ENCODE data around the gene TRIM71.

The TRIM71 gene
- long read RNA-seq: 0 reads

- Histone ChIP-seq H3K4me3 (replicated peaks; ENCODE audit: insufficient read depth, low read length) (peak within 1 kb of the TSS; percentile 33), H3K27me3 (ENCODE audit: insufficient read depth, poor library complexity, severe bottlenecking) (peaks cover 38% of the 10 kb centered on the region), H3K27ac (replicated peaks) (no peak within 1 kb of the TSS)
- TF ChIP-seq REST (IDR thresholded peaks at IDR 0.05; ENCODE audit: insufficient replicate concordance, low read depth): no peak
- TF ChIP-seq GABPA (IDR thresholded peaks at IDR 0.05; ENCODE audit: low read depth): no peak
- no peak for TF ChIP-seq CTCF (IDR thresholded peaks at IDR 0.05; ENCODE audit: insufficient read depth, low read length)
- TF ChIP-seq SPI1 (IDR thresholded peaks at IDR 0.05; ENCODE audit: borderline replicate concordance, low read depth): no peak
- no peak for TF ChIP-seq POLR2AphosphoS5 (IDR thresholded peaks at IDR 0.05; ENCODE audit: low read depth)
- DNase-seq (ENCODE audit: low read depth in 1 of 2, low spot score in 1 of 2): peak in 1 of 2 experiments; percentile 6
These were observed at the start of gene TRIM71 for GRCh38 chr3:32817558-32818228. Gene TRIM71 (plus strand): TSS chr3:32817997. CDS start chr3:32818081, 84 bp downstream.

- TF ChIP-seq GABPA (IDR thresholded peaks at IDR 0.05; ENCODE audit: low read depth): no peak
- no peak for TF ChIP-seq POLR2AphosphoS5 (IDR thresholded peaks at IDR 0.05; ENCODE audit: low read depth)
- no peak for TF ChIP-seq CTCF (IDR thresholded peaks at IDR 0.05; ENCODE audit: insufficient read depth, low read length)
- no peak overlapping the region for H3K4me3 ChIP-seq (replicated peaks; ENCODE audit: insufficient read depth, low read length)
- H3K27me3 ChIP-seq (ENCODE audit: insufficient read depth, poor library complexity, severe bottlenecking): no peaks in the 10 kb centered on the region
- no peak overlapping the region for H3K27ac ChIP-seq (replicated peaks)
- peak in 1 of 2 experiments; percentile 79 for DNase-seq (ENCODE audit: low read depth in 1 of 2, low spot score in 1 of 2)
These were observed 39.4 kb upstream of the TRIM71 start for GRCh38 chr3:32778389-32778788.

- H3K27ac ChIP-seq (replicated peaks): no peak overlapping the region
- DNase-seq (ENCODE audit: low read depth in 1 of 2, low spot score in 1 of 2): no peak
- H3K27me3 ChIP-seq (ENCODE audit: insufficient read depth, poor library complexity, severe bottlenecking): no peaks in the 10 kb centered on the region
- H3K4me3 ChIP-seq (replicated peaks; ENCODE audit: insufficient read depth, low read length): no peak overlapping the region
- no peak for TF ChIP-seq CTCF (IDR thresholded peaks at IDR 0.05; ENCODE audit: insufficient read depth, low read length)
- no peak for TF ChIP-seq SPI1 (IDR thresholded peaks at IDR 0.05; ENCODE audit: borderline replicate concordance, low read depth)
- TF ChIP-seq GABPA (IDR thresholded peaks at IDR 0.05; ENCODE audit: low read depth): no peak
- no peak for TF ChIP-seq REST (IDR thresholded peaks at IDR 0.05; ENCODE audit: insufficient replicate concordance, low read depth)
- TF ChIP-seq POLR2AphosphoS5 (IDR thresholded peaks at IDR 0.05; ENCODE audit: low read depth): no peak
These were observed 37.6 kb upstream of the TRIM71 start for GRCh38 chr3:32780071-32780734.

Measured in HL-60 (cell line).